Peyer's patch (tissue), 4 donors: Measurements from ENCODE around the gene HPF1.

ENCODE experiments used
- CTCF ChIP-seq, 6 experiments: fragments of 450-650 bp in 4 of 6; fragments of 200-600 bp in 2 of 6; sonication (generic) in 1 of 6; IDR thresholded peaks; one replicate each; pipeline ENCODE4 v1.5.1; 2017 to 2019; ENCODE audit warnings: antibody characterized with exemption in 6 of 6, mild to moderate bottlenecking in 3 of 6, moderate library complexity in 1 of 6
- POLR2A ChIP-seq, 2 donors: fragments of 450-650 bp; IDR thresholded peaks; one replicate each; pipeline ENCODE4 v1.5.1; 2017; ENCODE audit warnings: antibody characterized with exemption in 2 of 2, mild to moderate bottlenecking in 2 of 2, moderate library complexity in 2 of 2

DNA sequence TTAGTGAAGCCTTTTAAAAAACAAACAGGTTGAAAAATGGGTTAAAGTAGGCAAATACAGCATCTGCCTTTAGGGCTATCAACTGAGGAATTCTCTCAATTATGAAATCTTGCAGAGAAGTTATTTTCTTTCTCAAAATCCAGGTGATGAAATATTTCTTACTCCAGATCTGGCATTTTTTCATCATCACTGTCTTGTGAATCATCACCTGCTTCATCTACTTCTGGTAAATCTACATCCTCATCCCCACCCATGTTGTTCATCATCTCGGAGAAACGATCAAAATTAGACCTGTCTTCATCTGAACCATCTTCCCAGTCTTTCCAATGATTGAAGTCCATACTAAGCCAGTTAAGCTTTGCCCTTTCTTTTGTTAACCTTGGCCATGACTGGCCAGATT lies 33.3 kb upstream of the HPF1 start:
- TF ChIP-seq CTCF (IDR thresholded peaks at IDR 0.05), result no peak
- TF ChIP-seq POLR2A (IDR thresholded peaks at IDR 0.05), result no peak
